Midbrain (tissue), 1 donor: Measurements from ENCODE around the gene PSPC1.
A peak's percentile ranks its signal among the peaks of the same experiment; 100 is the strongest.
"Not testable (repeated sequence)": the region's sequence is repeated elsewhere in the genome, so short reads cannot be mapped to it uniquely, and the experiment has no call there.

Source experiments
- DNase-seq: peaks from one replicate; lab custom pipeline; 2025; lab: John Stamatoyannopoulos, UW

The PSPC1 gene, protein sequence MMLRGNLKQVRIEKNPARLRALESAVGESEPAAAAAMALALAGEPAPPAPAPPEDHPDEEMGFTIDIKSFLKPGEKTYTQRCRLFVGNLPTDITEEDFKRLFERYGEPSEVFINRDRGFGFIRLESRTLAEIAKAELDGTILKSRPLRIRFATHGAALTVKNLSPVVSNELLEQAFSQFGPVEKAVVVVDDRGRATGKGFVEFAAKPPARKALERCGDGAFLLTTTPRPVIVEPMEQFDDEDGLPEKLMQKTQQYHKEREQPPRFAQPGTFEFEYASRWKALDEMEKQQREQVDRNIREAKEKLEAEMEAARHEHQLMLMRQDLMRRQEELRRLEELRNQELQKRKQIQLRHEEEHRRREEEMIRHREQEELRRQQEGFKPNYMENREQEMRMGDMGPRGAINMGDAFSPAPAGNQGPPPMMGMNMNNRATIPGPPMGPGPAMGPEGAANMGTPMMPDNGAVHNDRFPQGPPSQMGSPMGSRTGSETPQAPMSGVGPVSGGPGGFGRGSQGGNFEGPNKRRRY

DNA sequence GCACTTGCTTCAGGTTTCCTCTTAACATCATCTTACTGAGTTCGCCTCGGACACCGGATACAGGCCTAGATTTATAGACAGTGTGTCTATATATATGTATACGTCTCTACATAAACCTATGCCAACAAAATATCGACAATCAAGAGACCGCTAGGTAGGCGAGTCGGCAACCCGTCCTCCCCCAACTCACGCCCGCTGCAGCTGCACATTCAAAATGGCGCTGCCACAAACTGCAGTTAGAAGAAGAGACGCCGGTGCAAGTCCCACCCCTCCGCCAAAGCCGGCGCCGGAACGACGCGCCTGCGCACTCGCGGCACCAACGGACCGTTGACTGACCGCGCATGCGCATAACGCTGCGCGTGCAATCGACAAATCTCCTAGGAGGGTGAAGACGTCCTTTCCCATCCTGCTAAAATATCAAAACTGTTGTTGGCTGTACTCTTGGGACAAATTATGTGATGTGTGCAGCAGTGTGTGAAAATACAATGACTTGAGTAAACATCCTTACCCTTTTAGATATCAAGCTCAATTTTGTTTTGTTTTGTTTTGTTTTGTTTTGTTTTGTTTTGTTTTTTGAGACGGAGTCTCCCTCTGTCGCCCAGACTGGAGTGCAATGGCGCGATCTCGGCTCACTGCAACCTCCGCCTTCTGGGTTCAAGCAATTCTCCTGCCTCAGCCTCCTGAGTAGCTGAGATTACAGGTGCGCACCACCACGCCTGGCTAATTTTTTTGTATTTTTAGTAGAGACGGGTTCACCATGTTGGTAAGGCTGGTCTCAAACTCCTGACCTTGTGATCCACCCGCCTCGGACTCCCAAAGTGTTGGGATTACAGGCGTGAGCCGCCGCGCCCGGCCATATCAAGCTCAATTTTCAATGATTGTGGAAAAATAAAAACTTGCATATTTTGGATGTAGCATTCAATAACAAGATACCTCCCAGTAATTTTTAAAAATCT lies at the start of gene PSPC1:
TSS of gene PSPC1 (minus strand) at position 219 of the 956 bp plus-strand sequence. CDS start at position 31, 188 bp downstream.
- peak; percentile 96 for DNase-seq

DNA sequence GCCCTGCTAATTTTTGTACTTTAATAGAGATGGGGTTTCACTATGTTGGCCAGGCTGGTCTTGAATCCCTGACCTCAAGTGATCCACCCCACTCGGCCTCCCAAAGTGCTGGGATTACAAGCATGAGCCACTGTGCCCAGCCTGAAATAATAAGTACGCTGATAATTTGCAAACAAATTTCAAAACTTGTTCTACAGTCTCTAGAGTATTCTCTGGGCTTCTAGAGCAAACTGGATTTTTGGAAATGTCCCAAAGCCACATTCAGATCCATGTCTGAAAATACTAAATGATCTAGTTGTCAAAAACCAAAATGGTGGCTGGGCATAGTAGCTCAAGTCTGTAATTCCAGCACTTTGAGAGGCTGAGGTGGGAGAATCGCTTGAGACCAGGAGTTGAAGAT lies 39.9 kb upstream of the PSPC1 start:
- DNase-seq = no peak

DNA sequence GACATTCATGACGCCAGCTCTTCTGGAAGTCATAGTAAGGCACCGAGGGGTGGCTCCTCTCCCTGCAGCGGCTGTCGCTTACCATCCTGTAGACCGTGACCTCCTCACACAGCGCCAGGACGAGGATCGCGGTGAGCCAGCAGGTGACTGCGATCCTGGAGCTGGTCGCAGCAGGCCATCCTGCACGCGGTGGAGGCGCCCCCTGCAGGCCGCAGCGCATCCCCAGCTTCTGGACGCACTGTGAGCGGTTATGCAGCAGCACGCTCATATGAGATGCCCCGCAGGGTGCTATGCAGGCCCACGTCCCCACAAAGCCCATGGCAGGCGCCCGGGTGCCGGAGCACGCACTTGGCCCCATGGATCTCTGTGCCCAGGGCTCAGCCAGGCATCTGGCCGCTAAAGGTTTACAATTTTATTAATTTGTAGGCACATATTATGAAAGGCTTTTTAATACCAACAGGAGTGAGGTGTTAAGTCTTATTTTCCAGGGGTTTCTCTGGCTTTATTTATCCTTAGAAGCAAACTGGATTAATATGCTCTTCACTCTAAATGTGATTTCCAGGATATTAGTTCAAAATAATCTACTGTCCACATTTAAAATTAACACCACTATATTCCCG lies 35.6 kb upstream of the PSPC1 start:
- DNase-seq = no peak

DNA sequence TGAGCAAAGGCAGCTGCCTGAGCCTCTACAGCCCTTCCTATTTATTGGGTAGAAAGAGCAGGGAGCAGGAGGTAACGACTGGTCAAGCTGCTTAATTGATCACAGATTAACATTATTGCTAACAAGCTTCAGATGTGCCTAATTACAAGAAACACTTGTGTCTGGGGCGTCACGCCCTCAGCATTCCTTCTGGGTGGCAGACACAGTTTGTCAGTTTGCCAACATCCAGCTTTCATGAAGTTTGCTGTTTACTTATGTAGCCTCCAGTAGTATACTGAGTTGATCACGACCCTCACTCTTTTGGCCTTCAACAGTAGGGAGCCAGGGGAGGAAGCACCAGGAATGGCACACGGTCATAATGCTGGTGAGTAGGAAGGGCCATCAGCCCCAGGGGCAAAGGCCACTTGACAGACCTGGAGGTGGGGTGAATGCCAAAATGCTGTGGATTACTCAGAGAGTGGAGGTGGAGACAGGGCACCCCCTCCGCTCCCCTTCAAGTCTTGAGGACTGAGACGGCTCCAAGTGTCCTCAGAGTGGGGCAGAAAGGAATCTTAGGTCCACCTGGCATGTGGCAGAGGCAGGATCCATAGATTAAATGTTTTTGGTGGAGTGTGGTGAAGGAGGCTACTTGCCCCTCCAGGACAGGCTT lies 34.9 kb upstream of the PSPC1 start:
- no peak for DNase-seq

DNA sequence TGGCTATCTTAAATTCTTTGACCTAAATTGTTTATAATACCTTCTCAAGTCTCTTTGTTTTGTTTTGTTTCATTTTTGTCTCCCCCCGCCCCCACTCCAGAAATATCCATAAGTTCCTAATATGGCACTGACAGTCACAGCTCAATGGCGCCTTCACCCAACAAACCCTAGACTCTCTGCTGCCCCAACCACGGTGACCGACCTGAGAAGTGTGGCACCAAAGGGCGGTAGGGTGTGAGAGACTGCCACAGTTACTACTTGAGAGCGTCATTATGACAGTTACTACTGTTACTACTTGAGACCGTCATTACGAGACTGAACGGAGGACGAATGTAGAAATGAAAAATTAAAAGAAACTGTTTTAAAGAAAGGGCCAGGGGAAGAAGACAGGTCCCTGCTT lies 34.4 kb upstream of the PSPC1 start:
- DNase-seq = no peak

DNA sequence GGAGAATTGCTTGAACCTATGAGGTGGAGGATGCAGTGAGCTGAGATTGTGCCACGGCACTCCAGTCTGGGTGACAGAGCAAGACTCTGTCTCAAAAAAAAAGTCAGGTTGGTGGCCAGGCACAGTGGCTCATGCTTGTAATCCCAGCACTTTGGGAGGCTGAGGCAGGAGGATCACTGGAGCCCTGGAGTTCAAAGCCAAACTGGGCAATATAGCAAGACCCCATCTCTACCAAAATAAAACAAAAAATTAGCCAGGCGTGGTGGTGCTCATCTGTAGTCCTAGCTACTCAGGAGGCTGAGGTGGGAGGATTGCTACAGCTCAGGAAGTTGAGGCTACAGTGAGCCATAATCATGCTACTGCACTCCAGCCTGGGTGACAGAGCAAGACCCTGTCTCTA lies 33.1 kb upstream of the PSPC1 start:
- DNase-seq = not testable (repeated sequence)

DNA sequence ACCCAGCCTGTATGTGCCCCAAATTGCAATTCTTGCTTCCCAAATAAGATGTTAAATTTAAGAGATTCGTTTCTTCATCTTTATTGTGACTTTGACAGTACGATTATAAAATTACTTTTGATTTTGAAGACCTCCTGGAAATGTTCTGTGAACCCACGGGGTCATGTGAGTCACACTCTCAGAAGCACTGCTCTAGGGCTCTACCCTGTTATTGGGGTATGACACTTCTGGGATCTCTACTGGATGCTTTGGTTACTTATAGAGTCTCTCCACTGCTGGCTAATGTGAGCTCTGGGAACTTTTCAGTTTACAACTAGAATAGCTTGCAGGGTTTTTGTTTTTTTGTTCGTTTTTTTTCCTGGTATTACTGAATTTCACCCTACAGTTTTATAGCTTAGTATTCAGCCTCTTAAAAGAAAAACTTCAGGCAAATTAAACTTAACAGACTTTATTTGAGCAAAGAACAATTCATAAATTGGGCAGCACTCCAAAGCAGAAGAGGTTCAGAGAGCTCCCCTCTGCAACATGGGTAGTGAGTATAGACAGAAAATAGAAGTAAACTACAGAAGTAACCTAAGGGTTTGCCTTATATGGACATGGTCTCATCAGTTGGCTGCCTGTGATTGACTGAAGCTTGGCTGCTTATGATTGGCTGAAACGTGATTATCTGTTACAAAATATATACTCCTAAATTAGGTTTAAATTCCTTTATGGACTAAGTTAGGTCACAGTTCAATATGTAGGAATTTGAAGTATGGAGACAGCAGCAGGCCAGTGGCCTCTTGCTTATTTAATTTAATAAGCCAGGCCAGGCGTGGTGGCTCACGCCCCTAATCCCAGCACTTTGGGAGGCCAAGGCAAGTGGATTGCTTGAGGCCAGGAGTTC lies 28.5 kb upstream of the PSPC1 start:
- DNase-seq = no peak

DNA sequence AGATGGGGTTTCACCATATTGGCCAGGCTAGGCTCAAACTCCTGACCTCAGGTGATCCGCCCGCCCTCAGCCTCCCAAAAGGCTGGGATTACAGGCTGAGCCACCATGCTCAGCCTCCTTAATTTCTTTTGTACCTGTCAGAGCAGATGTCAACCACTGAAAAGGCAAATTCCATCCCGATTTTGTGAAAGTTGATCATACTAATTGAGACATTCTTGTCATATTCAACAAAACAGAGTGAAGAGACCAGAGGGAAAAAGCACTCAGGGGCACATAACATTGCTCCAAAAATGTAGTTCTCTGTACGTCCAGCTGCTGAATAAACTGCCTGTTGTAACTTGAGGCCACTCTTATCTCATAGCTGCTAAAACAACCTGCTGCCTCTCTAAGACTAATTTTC lies 27.4 kb upstream of the PSPC1 start:
- no peak for DNase-seq

DNA sequence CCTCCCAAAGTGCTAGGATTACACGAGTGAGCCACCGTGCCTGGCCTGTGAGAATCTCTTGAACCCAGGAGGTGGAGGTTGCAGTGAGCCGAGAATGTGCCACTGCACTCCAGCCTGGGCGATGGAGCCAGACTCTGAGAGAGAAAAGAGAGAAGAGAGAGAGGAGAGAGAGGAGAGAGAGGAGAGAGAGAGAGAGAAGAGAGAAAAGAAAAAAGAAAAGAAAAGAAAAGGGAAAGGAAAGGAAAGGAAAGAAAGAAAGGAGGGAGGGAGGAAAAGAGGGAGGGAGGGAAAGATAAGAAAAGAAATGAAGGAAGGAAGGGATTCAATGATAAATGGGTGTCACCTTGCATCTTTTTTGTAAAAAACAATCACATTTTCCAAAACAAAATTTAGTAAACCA lies 23.0 kb upstream of the PSPC1 start:
- DNase-seq = no peak

DNA sequence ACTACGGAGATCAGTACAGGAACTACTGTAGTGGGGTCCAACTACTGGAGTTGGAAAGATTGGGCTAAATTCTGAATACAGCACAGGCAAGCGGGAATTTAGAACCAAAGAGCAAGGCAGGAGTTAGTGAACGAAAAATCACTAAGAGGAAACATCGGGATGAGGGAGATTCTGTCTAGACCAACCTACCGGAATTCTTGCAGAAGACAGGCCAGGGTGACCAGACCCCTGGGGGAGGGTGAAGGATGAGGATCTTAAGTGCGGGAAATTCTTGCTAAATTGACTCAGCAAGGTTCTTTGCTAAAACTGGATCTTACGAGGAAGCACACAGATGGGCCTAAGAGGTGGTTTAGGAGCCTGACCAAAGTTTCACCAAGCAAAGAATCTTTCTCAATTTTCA lies 13.2 kb upstream of the PSPC1 start:
- no peak for DNase-seq

DNA sequence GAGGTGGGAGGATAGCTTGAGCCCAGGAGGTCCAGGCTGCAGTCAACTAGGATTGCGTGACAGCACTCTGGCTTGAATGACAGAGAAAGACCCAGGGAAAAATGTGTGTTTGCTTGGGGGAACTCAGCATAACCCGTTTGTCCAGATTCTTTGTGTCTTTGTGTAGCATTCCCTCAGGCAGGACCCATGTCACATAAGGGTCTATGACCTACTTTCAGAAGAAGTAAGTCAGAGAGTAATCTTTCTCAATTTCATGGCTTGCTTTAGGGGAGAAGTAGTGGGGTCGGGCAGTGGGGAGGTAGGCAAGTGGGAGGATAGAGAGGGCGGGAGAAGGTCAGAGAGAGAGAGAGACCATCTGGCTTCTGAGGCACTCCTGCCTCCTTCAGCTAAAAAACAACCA lies 11.9 kb upstream of the PSPC1 start:
- no peak for DNase-seq

DNA sequence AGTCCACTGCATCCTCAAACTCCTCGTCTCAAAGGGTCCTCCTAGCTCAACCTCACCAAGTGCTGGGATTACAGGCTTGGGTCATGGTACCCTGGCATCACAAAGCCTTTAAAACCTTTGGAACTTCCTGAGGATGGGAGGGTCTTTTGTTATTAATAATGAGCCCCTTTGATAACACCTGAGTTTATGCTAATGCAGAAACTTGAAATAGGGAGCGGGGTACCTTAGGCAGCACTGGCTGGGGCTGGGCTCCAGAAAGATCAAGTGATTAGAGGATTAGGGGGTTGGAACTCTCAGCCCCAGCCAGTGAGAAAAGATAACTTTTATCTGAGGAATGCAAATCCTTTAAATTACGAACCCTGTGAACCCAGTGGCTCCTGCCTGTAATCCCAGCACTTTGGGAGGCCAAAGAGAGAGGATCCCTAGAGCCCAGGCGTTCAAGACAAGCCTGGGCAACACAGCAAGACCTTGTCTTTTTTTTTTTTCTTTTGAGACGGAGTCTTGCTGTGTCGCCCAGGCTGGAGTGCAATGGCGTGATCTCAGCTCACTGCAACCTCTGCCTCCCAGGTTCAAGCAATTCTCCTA lies 9.3 kb upstream of the PSPC1 start:
- no peak for DNase-seq

DNA sequence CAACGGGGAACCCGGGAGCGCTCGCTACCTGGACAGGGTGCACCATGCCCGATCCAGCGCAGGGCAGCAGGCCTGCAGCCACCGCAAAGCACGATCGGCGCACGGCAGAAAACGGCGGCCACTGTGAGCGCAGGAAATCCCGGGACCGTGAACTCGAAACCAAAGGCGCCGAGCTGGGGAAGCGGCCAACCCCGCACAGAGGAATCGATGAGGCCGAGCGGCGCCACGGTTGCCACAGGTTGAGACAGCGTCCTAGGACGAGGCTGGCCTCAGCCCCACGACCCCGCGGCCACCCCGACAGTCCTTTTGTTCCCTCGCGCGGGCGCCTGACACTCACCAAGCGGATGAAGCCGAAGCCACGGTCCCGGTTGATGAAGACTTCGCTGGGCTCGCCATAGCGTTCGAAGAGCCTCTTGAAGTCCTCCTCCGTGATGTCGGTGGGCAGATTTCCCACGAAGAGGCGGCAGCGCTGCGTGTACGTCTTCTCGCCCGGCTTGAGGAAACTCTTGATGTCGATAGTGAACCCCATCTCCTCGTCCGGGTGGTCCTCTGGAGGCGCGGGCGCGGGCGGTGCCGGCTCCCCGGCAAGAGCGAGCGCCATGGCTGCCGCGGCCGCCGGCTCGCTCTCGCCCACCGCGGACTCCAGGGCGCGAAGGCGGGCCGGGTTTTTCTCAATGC lies 557 bp downstream of the PSPC1 start:
- DNase-seq = peak; percentile 55

DNA sequence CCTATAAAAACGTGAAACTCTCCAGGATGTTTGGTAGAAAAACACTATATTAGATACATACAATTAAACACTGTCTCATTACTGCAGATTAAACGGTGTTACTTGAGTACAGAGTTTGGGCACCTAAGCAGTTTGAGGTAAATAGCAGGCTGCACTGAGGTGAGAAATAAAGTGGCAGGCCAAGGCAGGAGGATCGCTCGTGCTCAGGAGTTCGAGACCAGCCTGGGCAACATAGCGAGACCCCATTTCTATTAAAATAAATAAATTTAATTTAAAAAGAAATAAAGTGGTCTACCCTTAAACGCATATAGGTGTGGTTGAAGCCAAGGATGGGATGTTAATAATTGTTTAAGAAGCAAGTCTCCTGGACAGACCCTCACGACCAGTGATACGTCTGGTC lies 1.2 kb downstream of the PSPC1 start:
- DNase-seq = no peak

DNA sequence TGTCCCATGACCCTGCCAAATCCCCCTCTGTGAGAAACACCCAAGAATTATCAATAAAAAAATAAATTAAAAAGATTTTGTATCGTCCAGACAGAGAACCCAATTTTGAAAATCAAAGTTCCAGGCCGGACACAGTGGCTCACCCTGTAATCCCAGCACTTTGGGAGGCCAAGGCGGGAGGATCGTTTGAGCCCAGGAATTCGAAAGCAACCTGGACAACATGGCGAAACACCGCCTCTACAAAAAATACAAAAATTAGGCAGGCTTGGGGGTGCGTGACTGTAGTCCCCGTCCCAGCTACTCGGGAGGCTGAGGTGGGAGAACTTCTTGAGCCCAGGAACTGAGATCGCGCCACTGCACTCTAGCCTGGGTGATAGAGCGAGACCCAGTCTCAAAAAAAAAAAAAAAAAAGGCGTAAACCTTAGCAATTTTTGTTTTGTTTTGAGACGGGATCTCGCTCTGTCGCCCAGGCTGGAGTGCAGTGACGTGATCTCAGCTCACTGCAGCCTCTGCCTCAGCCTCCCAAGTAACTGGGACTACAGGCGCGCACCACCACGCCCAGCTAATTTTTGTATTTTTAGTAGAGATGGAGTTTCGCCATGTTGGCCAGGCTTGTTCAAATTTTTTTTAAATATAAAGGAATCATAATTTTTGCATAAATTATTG lies 1.9 kb downstream of the PSPC1 start:
- DNase-seq = not testable (repeated sequence)

DNA sequence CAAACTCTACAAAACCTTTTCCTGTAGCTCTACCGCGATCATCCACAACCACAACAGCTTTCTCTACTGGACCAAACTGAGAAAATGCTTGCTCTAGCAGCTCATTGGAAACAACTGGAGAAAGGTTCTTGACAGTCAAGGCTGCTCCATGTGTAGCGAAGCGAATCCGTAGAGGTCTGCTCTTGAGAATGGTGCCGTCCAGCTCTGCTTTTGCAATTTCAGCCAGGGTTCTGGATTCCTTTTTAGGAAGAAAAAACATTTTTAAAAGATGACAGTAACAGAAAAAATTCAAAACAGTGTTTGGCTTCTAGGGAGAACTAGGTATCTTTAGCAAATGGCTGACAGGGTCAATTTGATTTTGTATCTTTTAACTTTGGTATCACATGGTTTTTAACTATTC lies 10.4 kb downstream of the PSPC1 start:
- DNase-seq = no peak

DNA sequence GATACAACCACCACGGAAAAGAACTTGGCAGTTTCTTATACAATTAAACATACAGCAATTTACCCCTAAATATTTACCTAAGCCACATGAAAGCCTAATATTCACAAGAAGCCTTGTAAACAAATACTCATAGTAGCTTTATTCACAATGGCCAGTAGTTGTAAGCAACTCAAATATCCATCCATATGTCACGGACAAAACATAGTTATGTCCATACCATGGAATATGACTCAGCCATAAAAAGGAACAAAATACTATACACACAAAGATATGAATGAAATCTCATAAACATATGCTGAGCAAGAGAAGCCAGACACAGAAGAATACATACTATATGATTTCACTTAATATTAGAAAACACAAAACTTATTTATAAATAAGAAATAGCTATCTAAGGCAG lies 12.9 kb downstream of the PSPC1 start:
- DNase-seq = no peak

DNA sequence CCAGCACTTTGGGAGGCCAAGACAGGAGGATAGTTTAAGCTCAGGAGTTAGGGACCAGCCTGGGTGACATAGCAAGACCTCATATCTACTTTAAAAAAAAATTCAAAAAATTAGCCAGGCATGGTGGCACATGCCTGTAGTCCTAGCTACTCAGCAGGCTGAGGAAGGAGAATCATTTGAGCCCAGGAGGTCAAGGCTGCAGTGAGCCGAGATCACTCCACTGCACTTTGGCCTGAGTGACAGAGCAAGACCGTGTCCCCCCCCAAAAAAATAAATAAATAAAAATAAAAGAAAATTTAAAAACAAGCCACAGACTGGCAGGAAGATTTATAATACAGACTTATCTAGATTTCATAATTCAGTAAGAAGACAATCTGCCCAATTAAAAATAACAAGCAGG lies 14.8 kb downstream of the PSPC1 start:
- no peak for DNase-seq

DNA sequence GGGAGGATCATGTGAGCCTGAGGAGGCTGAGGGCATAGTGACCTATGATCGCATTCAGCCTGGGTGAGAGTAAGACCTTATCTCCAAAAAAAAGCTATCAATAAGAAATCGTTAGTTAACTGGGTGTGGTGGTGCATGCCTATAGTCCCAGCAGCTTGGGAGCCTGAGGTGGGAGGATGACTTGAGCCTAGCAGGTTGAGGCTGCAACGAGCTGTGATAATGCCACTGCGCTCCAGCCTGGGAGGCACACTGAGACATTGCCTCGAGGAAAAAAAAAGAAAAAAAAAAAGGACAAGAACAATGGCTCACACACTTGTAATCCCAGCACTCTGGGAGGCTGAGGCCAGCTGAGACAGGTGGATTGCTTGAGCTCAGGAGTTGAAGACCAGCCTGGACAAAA lies 16.2 kb downstream of the PSPC1 start:
- DNase-seq = no peak
